Neuronal stem cell (in vitro differentiated cells): Measurements from ENCODE around the gene MAD1L1.

Experiments used
- DNase-seq: peaks from one replicate; pipeline ENCODE4 v3.0.0-alpha.2; 2013; ENCODE audit warnings: low spot score
- H2AFZ ChIP-seq: one replicate; pipeline ENCODE4 v1.6.1; 2013; ENCODE audit warnings: mild to moderate bottlenecking, low read length, inconsistent platforms
- H2AK5ac ChIP-seq: 2 replicates; pipeline ENCODE4 v1.6.1; 2013; ENCODE audit warnings: low read depth, mild to moderate bottlenecking, inconsistent platforms, low read length, moderate library complexity, mixed read lengths
- H2BK120ac ChIP-seq: 2 replicates; pipeline ENCODE4 v1.6.1; 2013; ENCODE audit warnings: low read depth, mild to moderate bottlenecking, inconsistent platforms, low read length, moderate library complexity, mixed read lengths
- H2BK12ac ChIP-seq: one replicate; pipeline ENCODE4 v1.6.1; 2013; ENCODE audit warnings: low read length, inconsistent platforms
- H2BK15ac ChIP-seq: 2 replicates; pipeline ENCODE4 v1.6.1; 2013; ENCODE audit warnings: mild to moderate bottlenecking, low read length, inconsistent platforms, mixed read lengths
- H2BK5ac ChIP-seq: one replicate; pipeline ENCODE4 v1.6.1; 2013; ENCODE audit warnings: inconsistent platforms, mild to moderate bottlenecking, low read length, moderate library complexity
- H3K14ac ChIP-seq: one replicate; pipeline ENCODE4 v1.6.1; 2013; ENCODE audit warnings: low read length, inconsistent platforms
- H3K18ac ChIP-seq: 2 replicates; pipeline ENCODE4 v1.6.1; 2013; ENCODE audit warnings: low read length, inconsistent platforms
- H3K23ac ChIP-seq: 2 replicates; pipeline ENCODE4 v1.6.1; 2013; ENCODE audit warnings: low read depth, mild to moderate bottlenecking, mixed read lengths, low read length, inconsistent platforms; ENCODE audit not compliant: poor library complexity
- H3K27ac ChIP-seq: replicated peaks from 3 replicates; pipeline ENCODE4 v1.5.1; 2013; ENCODE audit warnings: low read length, inconsistent platforms
- H3K27me3 ChIP-seq, 3 experiments: 2 replicates each; pipeline ENCODE4 v1.6.1; 2013; ENCODE audit warnings: low read length in 3 of 3, mild to moderate bottlenecking in 2 of 3, inconsistent platforms in 1 of 3, low read depth in 1 of 3, mixed read lengths in 1 of 3, moderate library complexity in 1 of 3; ENCODE audit not compliant: control insufficient read depth in 3 of 3, insufficient read depth in 3 of 3
- H3K36me3 ChIP-seq, 2 donors: replicated peaks in 1 of 2; 2 replicates each; pipeline ENCODE4 v1.6.1; 2013; ENCODE audit warnings: low read length in 2 of 2; ENCODE audit not compliant: control insufficient read depth in 2 of 2, insufficient read depth in 2 of 2
- H3K4ac ChIP-seq: 2 replicates; pipeline ENCODE4 v1.6.1; 2013; ENCODE audit warnings: inconsistent platforms, mild to moderate bottlenecking, low read length, moderate library complexity
- H3K4me1 ChIP-seq, 2 donors: 1 replicate in 1 of 2; 2 replicates in 1 of 2; pipeline ENCODE4 v1.6.1; 2013; ENCODE audit warnings: low read length in 2 of 2, low read depth in 1 of 2; ENCODE audit not compliant: control insufficient read depth in 2 of 2, insufficient read depth in 1 of 2
- H3K4me2 ChIP-seq: one replicate; pipeline ENCODE4 v1.6.1; 2013; ENCODE audit warnings: mild to moderate bottlenecking, low read length, inconsistent platforms; ENCODE audit not compliant: insufficient read depth, poor library complexity, severe bottlenecking
- H3K4me3 ChIP-seq, 2 donors: 2 replicates each; pipeline ENCODE4 v1.5.1; 2013; ENCODE audit warnings: low read length in 2 of 2, mild to moderate bottlenecking in 2 of 2, inconsistent platforms in 1 of 2, moderate library complexity in 1 of 2
- H3K79me1 ChIP-seq: one replicate; pipeline ENCODE4 v1.6.1; 2013; ENCODE audit warnings: low read depth, mild to moderate bottlenecking, inconsistent platforms, low read length, moderate library complexity
- H3K9ac ChIP-seq: one replicate; pipeline ENCODE4 v1.6.1; 2013; ENCODE audit warnings: mild to moderate bottlenecking, low read depth, low read length, inconsistent platforms; ENCODE audit not compliant: poor library complexity
- H3K9me3 ChIP-seq, 2 donors: replicated peaks in 1 of 2; 2 replicates each; pipeline versions ENCODE3 to v1.6.1; 2013; ENCODE audit warnings: low read length in 2 of 2, mild to moderate bottlenecking in 2 of 2, inconsistent platforms in 1 of 2, low read depth in 1 of 2, mixed read lengths in 1 of 2, moderate library complexity in 1 of 2; ENCODE audit not compliant: control insufficient read depth in 2 of 2, insufficient read depth in 1 of 2
- H4K8ac ChIP-seq: one replicate; pipeline ENCODE4 v1.6.1; 2013; ENCODE audit warnings: low read depth, mild to moderate bottlenecking, inconsistent platforms, low read length, moderate library complexity
- H4K91ac ChIP-seq: one replicate; pipeline ENCODE4 v1.6.1; 2013; ENCODE audit warnings: low read length, low read depth, mild to moderate bottlenecking, inconsistent platforms; ENCODE audit not compliant: poor library complexity
- WGBS, 2 donors: extraction: QIAGEN DNeasy Blood & Tissue Kit; methylation state at CpG; one replicate each; pipeline ENCODE4 v1.1.7; 2013; ENCODE audit warnings: missing lambda C conversion rate in 2 of 2, mixed read lengths in 1 of 2; ENCODE audit not compliant: insufficient read length in 2 of 2, insufficient replicate concordance in 1 of 2; ENCODE audit errors: extremely low coverage in 2 of 2; 5-methylcytosine and 5-hydroxymethylcytosine counted together

MAD1L1 gene

GRCh38 chr7:1950066-1950451 lies 282.7 kb downstream of the MAD1L1 start:
- no peak overlapping the region for H3K27ac ChIP-seq
- WGBS, 2 donors, result no CpG with 5 or more reads among the region's 18 CpGs

GRCh38 chr7:1949681-1950055 lies 283.1 kb downstream of the MAD1L1 start:
- Histone ChIP-seq H2BK5ac (peak overlapping the region; percentile 93), H3K4me3 (no peak overlapping the region), H3K4me2 (no peak overlapping the region), H3K4ac (no peak overlapping the region), H2BK120ac (no peak overlapping the region), H4K8ac (no peak overlapping the region), H3K18ac (peak overlapping the region; percentile 28), H2BK15ac (no peak overlapping the region), H3K23ac (peak overlapping the region; percentile 3), H3K9me3 (no peaks in the 10 kb centered on the region), H3K27me3 (no peaks in the 10 kb centered on the region), H3K36me3 (no peaks in the 10 kb centered on the region), H3K14ac (no peak overlapping the region), H3K4me1 (peaks cover 0 to 2% of the 10 kb centered on the region in 2 donors), H2AK5ac (no peak overlapping the region), H3K79me1 (peaks cover 7% of the 10 kb centered on the region), H3K9ac (no peak overlapping the region), H3K27ac (no peak overlapping the region), H2AFZ (no peak overlapping the region), H4K91ac (no peak overlapping the region), H2BK12ac (no peak overlapping the region)
- DNase-seq, result no peak
- no CpG with 5 or more reads among the region's 15 CpGs for WGBS, 2 donors

More at GRCh38 chr7:1950066-1950451, 282.7 kb downstream of the MAD1L1 start:
- Histone ChIP-seq H3K23ac (peak overlapping the region; percentile 3), H3K27me3 (no peaks in the 10 kb centered on the region), H2BK5ac (peak overlapping the region; percentile 93), H3K4me1 (peaks cover 0 to 2% of the 10 kb centered on the region in 2 donors), H4K91ac (no peak overlapping the region), H2BK15ac (no peak overlapping the region), H2BK120ac (no peak overlapping the region), H3K4me3 (no peak overlapping the region), H3K9ac (no peak overlapping the region), H3K4ac (no peak overlapping the region), H4K8ac (no peak overlapping the region), H3K9me3 (no peaks in the 10 kb centered on the region), H3K18ac (no peak overlapping the region), H2AK5ac (no peak overlapping the region), H2BK12ac (no peak overlapping the region), H3K79me1 (peaks cover 7% of the 10 kb centered on the region), H3K36me3 (no peaks in the 10 kb centered on the region), H2AFZ (no peak overlapping the region), H3K4me2 (no peak overlapping the region), H3K14ac (no peak overlapping the region)
- no peak for DNase-seq

GRCh38 chr7:1948887-1949680 lies 283.7 kb downstream of the MAD1L1 start:
- no peak overlapping the region for H3K4ac ChIP-seq
- H3K4me1 ChIP-seq, result peaks cover 0 to 3% of the 10 kb centered on the region in 2 donors
- no peak overlapping the region for H3K4me3 ChIP-seq
- no peaks in the 10 kb centered on the region for H3K9me3 ChIP-seq
- no peak overlapping the region for H3K14ac ChIP-seq
- peak overlapping the region; percentile 76 for H3K18ac ChIP-seq
- no peaks in the 10 kb centered on the region for H3K27me3 ChIP-seq
- H3K27ac ChIP-seq, result no peak overlapping the region
- WGBS, 2 donors, result no CpG with 5 or more reads among the region's 30 CpGs
- H2BK15ac ChIP-seq, result no peak overlapping the region
- H3K9ac ChIP-seq, result peak overlapping the region; percentile 38
- peak overlapping the region; percentile 93 for H2BK5ac ChIP-seq
- peak overlapping the region; percentile 52 for H3K23ac ChIP-seq
- no peak overlapping the region for H4K91ac ChIP-seq
- no peaks in the 10 kb centered on the region for H3K36me3 ChIP-seq
- no peak overlapping the region for H2AFZ ChIP-seq
- no peak overlapping the region for H3K4me2 ChIP-seq
- H4K8ac ChIP-seq, result peak overlapping the region; percentile 48
- H3K79me1 ChIP-seq, result peaks cover 4% of the 10 kb centered on the region
- no peak for DNase-seq
- H2BK12ac ChIP-seq, result no peak overlapping the region
- H2AK5ac ChIP-seq, result no peak overlapping the region
- no peak overlapping the region for H2BK120ac ChIP-seq

GRCh38 chr7:1948301-1948796 lies 284.4 kb downstream of the MAD1L1 start:
- H4K91ac ChIP-seq, result no peak overlapping the region
- peak overlapping the region; percentile 48 for H4K8ac ChIP-seq
- H3K18ac ChIP-seq, result peak overlapping the region; percentile 76
- H2BK120ac ChIP-seq, result no peak overlapping the region
- peak overlapping the region; percentile 8 for H3K14ac ChIP-seq
- peaks cover 0 to 4% of the 10 kb centered on the region in 2 donors for H3K4me1 ChIP-seq
- H3K23ac ChIP-seq, result peak overlapping the region; percentile 52
- no peaks in the 10 kb centered on the region for H3K79me1 ChIP-seq
- no peak overlapping the region for H3K27ac ChIP-seq
- no CpG with 5 or more reads among the region's 20 CpGs for WGBS, 2 donors
- no peak for DNase-seq
- peak overlapping the region; percentile 93 for H2BK5ac ChIP-seq
- H2BK12ac ChIP-seq, result no peak overlapping the region
- H3K4ac ChIP-seq, result no peak overlapping the region
- peak overlapping the region; percentile 58 for H2BK15ac ChIP-seq
- no peaks in the 10 kb centered on the region for H3K27me3 ChIP-seq
- H3K4me3 ChIP-seq, result no peak overlapping the region
- no peak overlapping the region for H2AK5ac ChIP-seq
- no peak overlapping the region for H3K4me2 ChIP-seq
- H3K36me3 ChIP-seq, result no peaks in the 10 kb centered on the region
- H3K9me3 ChIP-seq, result no peaks in the 10 kb centered on the region
- no peak overlapping the region for H3K9ac ChIP-seq
- H2AFZ ChIP-seq, result no peak overlapping the region
